GM18861 (cell line): Measurements from ENCODE around the gene PTGER4.
A peak's percentile ranks its signal among the peaks of the same experiment; 100 is the strongest.

Source experiments
- ATAC-seq: cut with Tn5 transposase; IDR thresholded peaks from one replicate; pipeline ENCODE4 v1.9.1; 2021; ENCODE audit not compliant: unreplicated experiment

Gene PTGER4

DNA sequence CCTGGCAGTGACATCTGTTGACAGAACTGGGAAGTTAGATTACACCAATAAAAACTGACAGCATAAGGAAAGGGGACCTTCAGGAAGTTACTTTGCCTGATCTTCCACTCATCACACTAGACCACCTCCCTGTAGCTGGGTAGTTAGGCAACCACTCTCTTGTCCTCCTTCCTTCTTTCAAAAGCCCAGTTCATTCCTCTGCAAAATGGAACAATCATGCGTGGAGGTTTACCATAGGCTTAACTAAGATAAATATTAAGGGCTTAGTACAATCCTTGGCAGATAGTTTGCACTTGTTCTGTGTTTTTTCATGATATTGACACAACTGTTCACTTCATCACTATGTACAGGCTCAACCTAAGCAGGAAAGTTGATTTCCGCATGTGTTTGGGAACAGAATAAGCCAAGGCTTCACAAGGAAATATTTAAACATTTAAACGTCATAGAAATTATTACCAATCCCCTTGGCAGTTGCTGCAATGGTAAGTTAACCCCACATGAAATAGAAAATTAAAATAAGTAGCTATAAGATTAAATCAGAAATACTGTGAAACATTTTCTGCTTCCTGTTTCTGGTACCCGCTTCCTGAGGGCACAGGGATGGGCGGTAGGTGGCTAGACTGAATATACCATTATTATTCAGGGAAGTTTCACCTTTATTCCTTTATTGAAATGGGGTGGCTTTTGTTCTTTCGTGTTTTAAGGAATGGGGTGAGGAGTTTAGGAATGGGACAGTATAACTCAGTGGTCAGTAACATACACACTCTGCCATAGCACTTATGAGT is 9.9 kb upstream of the PTGER4 start:
- no peak for ATAC-seq

DNA sequence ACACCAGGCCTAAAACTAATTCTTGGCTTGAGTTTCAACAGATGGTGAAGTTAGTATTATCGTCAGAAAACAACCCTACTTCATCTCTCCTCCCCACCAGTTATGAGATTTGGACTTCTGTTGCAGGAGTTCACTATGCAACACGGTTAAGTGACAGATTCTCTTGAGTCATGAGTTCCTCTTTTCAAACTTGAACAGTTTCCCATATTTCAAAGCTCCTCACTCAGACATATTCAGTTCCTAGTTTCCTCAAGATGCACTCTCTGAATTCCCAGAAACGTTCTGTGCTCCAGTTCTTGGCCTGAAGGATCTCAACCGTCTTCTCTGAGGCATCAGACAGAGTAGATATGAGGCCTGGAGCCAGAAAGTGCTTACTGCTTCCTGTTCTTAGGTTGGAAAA is 7.3 kb upstream of the PTGER4 start:
- no peak for ATAC-seq

- no peak for ATAC-seq
Measured at GRCh38 chr5:40674661-40675235, 5.0 kb upstream of the PTGER4 start.

GRCh38 chr5:40675396-40676133 is 4.2 kb upstream of the PTGER4 start:
- ATAC-seq, result no peak

DNA sequence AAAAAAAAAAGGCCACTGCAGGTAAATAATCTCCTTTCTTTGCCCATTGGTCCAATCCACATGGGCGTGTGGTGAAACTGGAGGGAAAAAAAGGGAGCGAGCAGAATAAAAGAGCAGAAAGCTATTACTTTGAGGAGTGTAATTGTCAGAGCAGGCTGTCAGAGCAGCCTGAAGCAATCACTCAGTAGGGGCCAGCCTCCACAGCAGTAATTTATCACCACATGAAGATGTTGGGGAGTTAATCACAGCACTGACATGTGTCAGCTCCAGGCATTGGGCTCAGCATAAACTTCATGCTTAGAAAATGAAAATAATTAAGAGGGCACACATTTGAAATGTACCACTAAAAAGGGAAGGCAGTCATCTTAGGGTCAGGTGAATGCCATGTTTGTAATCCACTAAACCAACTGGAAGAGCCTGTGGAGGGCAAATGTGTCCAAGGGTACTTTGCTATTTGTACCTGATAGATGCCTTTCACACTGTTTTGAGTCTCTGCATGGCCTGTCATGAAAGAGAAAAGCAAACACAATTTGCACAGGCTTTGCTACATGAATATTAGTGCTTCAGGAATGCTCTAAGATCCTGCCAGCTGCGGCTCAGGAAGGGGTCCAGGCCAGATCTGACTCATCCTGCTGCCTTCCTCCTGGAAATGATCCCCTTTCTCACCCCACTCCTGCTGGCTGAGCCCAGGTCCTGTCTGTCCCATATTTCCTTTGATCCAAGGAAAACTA is 2.9 kb upstream of the PTGER4 start:
- ATAC-seq, result no peak

DNA sequence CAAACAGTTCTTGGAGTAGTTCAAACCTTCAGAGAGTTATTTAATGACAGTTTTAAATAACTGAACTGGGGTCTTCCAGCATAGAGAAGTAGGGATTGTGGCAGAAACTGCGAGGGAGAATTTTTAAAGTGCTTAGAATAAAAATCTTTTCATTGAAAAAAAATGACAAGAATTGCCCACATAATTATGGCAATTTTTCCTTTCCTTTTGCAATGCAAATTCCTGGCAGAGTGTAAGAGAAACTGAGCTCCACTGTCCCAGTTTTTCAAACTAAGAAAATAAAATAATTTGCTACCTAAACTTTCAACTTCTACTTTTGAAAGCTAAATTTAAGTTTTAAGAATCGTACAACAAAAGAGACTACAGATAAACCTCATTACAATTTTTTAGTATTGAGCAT is 2.3 kb upstream of the PTGER4 start:
- ATAC-seq, result no peak

DNA sequence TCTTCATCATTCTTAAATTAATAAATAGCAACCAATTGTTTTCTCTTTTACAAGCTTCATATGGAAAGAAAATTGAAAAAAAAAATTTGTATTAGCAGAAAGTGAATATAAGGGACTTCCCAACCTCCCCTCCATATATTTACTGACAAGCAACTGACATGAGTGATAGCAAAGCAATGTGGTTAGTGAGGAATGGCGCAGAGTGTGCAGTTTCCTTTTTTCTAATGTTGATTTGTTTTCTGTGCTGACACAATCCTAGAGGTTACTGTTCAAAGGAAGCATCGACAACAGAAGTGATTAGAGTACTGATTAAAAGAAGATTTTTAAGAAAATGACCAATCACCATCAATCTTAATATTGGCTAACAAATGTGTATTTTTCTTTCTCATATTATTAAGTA is 1.7 kb upstream of the PTGER4 start:
- no peak for ATAC-seq

DNA sequence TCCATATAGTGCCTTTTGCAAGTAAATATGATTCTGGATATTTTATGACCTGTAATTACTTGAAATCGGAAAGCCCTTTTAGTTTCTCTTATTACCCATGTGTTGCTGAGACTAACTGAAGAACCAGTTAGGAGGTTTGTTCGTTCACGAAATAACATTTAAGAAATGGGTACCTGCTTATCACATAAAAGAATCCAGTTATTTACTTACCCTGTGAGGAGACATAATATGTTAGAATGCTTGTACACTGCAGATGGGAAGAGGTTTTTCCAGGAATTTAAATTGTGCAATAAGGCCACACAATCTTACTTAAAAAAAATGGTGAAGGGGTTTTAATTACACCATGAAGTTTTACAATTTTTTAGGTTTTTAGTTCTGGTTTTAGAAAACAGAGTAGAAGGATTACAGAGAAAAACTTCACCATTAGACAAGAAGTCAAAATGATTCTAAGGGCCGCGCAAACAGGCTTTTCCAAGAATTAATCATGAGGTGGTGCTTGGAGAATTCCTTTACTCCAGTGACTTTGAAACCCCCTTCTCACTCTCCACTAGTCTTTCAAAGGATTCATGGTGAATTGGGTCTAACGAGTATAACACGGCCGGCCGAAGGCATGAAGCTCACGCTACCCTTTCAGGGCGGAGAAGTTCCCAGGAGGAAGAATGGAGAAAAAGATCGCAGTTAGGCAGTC is 1.1 kb upstream of the PTGER4 start:
- no peak for ATAC-seq

GRCh38 chr5:40679148-40679912 is 385 bp upstream of the PTGER4 start:
- ATAC-seq, result peak; percentile 51

DNA sequence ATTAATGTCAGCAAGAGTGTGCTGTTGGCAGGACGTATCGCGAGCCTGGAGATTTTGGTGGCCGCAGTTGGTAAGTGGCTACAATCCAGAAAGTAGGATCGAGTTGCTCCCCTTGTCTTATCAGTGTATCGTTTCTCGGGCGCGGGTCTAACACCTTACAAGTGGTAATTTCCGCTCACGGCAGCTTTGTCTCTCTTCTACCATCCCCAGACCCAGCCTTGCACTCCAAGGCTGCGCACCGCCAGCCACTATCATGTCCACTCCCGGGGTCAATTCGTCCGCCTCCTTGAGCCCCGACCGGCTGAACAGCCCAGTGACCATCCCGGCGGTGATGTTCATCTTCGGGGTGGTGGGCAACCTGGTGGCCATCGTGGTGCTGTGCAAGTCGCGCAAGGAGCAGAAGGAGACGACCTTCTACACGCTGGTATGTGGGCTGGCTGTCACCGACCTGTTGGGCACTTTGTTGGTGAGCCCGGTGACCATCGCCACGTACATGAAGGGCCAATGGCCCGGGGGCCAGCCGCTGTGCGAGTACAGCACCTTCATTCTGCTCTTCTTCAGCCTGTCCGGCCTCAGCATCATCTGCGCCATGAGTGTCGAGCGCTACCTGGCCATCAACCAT is 1.1 kb downstream of the PTGER4 start:
- ATAC-seq, result no peak

DNA sequence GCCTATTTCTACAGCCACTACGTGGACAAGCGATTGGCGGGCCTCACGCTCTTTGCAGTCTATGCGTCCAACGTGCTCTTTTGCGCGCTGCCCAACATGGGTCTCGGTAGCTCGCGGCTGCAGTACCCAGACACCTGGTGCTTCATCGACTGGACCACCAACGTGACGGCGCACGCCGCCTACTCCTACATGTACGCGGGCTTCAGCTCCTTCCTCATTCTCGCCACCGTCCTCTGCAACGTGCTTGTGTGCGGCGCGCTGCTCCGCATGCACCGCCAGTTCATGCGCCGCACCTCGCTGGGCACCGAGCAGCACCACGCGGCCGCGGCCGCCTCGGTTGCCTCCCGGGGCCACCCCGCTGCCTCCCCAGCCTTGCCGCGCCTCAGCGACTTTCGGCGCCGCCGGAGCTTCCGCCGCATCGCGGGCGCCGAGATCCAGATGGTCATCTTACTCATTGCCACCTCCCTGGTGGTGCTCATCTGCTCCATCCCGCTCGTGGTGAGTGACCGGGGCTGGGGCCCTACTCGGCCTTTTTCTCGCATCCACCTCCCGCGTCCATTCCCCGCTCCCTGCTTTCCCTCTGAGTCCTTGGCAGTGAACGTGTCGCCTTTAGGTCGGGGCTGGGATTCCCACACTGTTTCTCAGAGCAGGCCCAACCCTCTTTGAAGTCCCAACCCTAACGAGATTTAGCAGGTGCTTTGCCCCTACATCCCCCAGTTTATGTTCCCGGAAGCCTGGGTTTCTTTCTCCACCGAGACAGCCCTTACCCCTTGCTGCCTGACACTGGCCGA is 1.8 kb downstream of the PTGER4 start:
- ATAC-seq, result peak; percentile 19

DNA sequence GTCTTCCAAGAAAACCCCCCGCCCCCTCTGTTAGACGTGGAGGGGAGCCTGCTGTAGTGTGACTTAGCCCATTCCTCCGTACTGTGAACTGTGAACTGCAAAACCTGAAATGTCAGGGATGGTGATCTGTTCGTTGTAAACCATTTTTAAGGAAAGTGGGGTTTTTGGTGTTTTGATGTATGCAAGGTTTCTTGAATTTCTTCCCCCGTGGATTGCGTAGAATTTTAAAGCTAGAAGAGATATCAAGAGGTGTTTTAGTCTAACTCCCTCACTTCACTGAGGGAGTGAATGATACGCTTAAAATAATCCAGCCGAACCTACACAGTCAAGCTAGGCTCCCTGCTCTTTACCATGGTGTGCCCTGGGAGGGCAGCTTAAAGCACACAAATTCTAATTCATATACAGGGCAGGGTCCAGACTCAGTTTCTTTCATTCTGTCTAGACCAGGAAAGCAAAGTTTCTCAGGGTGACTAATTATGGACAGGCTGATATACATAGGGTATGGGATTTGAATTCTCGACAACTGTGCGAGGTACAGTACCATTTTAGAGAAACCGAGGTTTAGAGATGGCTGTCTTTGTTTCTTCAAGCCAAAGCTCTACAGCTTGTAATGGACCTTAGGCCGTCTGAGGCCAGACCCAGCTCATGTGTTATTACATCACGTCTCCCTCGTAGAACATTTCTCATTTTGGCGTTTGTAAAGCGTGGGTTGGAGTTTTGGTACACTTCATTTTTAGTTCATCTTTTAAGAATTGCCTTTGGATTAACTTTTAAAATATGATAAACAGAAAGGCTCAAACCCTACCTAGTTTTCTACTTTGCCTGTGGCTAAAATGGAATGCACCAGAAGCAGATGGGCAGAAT is 2.7 kb downstream of the PTGER4 start:
- ATAC-seq, result no peak

DNA sequence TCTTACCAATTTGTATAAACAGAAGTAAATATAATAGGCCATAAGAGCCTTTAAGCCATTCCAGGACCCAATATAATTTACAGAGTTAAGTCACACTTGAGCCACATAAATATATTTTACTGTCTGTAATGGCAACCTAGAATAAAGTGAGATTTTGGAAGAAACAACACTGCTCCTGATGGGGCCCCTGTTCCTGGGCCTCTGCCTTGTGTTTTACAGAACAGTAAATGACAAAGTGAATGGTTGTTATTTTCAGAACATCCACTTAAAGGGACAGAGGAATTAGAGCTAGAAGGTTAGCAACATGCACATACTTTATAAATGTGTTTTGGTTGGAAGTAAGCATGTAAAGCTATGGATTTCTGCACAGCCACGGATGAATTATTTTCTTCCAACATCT is 3.6 kb downstream of the PTGER4 start:
- no peak for ATAC-seq

- no peak for ATAC-seq
Measured at GRCh38 chr5:40685193-40685592, 5.5 kb downstream of the PTGER4 start.

DNA sequence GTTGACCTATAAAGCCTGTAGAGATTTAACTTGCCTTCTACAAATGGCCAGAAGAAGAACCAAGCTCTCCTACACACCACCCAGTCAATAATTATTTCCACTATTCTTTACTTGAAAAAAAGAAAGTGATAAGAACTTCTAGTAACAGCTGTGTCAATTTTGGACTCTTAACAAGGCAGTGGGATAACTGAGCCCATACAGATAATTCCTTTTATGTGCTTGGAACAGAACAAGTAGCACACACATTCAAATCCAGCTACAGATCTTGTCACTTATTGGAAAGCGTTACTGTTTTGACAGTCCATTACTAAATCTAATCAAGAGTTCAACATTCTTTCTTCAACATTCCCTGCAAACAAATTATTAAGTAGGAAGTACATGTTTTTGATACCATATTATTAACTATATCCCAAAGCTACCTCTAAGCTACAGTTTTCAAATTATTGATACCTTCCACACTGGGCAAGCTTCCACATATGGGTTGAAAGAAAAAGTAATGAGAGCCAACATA is 6.3 kb downstream of the PTGER4 start:
- ATAC-seq, result no peak

GRCh38 chr5:40687321-40687720 is 7.6 kb downstream of the PTGER4 start:
- ATAC-seq, result no peak

GRCh38 chr5:40688127-40688761 is 8.5 kb downstream of the PTGER4 start:
- peak; percentile 80 for ATAC-seq
